GM18519 (cell line): ENCODE measurements around the gene SCGB1D1.
"Not testable (repeated sequence)": the region's sequence is repeated elsewhere in the genome, so short reads cannot be mapped to it uniquely, and the experiment has no call there.

ENCODE experiments used
- ATAC-seq: cut with Tn5 transposase; IDR thresholded peaks from one replicate; pipeline ENCODE4 v1.9.1; 2021; ENCODE audit warnings: mild to moderate bottlenecking, moderate library complexity; ENCODE audit not compliant: unreplicated experiment, low FRiP score

Gene SCGB1D1

DNA sequence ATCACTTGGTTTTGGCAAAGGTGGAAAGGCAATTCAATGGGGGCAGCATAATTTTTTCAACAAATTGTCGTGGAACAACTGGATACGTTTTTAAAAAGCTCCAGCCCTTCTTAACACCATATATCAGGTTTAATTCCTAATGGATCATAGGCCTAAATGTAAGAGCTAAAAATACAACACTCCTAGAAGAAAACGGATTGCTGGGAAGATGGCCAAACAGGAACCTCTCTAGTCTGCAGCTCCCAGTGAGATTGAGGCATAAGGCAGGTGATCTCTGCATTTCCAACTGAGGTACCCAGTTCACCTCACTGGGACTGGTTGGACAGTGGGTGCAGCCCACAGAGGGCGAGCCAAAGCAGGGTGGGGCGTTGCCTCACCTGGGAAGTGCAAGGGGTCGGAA is 32.4 kb upstream of the SCGB1D1 start:
- ATAC-seq = no peak

DNA sequence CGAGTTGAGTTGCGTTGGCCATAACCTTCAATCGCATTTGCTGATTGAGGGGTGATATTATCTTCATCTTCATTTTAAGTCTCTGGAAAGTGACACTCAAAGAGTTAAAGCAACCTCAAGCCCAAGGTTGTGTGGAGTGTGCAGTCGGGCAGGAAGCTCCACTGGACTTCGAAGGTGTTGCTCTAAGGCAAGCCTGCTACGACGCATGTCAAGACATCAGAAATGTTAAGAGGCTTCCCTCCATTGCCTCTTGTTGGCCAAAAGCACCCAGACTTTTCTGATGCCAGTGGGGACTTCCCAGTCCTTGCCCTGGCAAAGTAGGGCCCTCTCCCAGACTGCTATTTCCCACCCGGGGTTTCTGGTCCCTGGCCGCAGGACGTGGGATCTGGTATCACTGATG is 23.6 kb upstream of the SCGB1D1 start:
- no peak for ATAC-seq

DNA sequence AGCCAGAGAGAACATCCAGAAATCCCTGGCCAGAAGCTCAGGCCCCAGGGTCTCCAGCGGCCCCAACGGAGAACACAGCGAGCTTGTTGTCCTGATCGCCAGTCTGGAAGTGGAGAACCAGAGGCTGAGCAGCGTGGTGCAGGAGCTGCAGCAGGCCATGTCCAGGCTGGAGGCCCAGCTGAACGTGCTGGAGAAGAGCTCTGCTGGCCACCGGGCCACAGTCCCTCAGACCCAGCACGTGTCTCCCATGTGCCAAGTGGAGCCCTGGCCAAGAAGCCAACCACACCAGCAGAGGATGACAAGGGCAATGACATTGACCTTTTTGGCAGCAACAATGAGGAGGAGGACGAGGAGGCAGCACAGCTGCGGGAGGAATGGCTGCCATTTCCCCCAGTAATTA is 20.6 kb upstream of the SCGB1D1 start:
- no peak for ATAC-seq

- ATAC-seq = no peak
Measured at GRCh38 chr11:62169935-62170334, 20.1 kb upstream of the SCGB1D1 start.

DNA sequence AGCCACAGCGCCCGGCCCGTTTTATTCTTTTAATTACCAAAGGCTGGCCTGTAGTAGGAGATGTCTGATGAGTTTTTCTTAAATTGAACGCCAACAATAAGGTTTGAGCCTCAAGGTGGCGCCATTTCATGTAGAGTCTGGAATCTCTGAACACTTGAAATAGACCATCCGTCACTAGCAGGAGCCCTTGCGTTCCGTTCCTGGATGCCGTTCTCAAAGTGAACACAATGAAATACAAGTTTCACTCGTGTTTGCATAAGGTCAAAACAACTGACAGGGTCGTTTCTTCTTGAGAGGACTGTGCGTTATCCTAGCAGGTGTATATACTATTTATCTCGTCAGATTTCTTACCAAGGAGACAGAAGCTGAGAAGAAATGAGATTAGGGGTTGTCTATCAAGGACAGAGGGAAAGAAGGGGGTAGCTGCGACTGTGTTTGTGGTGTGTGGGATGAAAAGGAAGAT is 18.7 kb upstream of the SCGB1D1 start:
- no peak for ATAC-seq

DNA sequence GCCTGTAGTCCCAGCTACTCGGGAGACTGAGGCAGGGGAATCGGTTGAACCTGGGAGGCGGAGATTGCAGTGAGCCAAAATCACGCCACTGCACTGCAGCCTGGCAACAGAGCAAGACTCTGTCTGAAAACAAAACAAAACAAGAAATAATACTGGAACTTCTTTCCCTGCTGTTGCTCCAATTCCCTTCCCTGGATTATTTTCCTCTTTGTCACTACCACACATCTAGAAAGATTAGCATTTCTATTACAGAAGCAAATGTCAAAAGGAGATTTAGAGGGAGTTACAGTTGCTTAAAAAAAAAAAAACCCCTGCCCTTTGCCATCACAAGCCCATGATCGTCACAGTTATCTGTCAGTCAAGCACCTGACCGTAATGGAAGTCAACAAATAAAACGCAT is 17.7 kb upstream of the SCGB1D1 start:
- ATAC-seq = no peak

DNA sequence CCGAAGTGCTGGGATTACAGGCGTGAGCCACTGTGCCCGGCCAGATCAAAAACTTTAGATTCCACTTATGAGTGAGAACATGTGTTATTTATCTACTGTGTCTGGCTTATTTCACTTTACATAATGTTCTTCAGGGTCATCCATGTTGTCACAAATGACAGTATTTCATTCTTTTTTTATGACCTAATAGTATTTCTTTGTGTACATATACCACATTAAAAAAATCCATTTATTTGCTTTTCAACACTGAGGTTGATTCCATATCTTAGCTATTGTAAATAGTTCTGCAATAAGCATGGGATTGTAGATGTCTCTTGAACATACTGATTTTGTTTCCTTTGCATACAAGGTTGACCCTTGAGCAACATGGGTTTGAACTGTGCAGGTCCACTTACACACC is 13.2 kb upstream of the SCGB1D1 start:
- no peak for ATAC-seq

GRCh38 chr11:62179995-62180394 is 10.0 kb upstream of the SCGB1D1 start:
- no peak for ATAC-seq

GRCh38 chr11:62181097-62181496 is 8.9 kb upstream of the SCGB1D1 start:
- ATAC-seq = no peak

DNA sequence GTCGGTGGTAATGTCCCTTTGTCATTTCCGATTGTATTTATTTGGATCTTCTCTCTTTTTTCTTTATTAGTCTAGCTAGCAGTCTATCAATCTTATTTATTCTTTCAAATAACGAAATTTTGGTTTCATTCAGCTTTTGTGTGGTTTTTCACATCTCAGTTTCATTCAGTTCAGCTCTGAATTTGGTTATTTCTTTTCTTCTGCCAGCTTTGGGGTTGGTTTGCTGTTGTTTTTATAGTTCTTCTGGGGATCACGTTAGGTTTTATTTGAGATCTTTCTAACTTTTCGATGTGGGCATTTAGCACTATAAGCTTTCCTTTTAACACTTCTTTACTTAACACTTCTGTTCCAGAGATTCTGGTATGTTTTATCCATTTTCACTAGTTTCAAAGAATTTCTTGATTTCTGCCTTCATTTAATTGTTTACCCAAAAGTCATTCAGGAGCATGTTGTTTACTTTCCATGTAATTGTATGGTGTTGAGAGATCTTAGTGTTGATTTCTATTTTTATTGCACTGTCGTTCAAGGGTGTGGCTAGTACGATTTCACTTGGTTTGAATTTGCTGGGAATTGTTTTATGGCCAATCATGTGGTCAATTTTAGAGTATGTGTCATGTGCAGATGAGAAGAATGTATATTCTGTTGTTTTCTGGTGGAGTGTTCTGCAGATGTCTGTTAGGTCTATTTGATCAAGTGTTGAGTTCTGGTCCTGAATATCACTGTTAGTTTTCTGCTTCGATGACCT is 7.7 kb upstream of the SCGB1D1 start:
- ATAC-seq = no peak

- ATAC-seq = no peak
Measured at GRCh38 chr11:62186195-62186594, 3.8 kb upstream of the SCGB1D1 start.

GRCh38 chr11:62193952-62194351 is 3.9 kb downstream of the SCGB1D1 start:
- ATAC-seq = no peak

- ATAC-seq = not testable (repeated sequence)
Measured at GRCh38 chr11:62195010-62195409, 5.0 kb downstream of the SCGB1D1 start.

DNA sequence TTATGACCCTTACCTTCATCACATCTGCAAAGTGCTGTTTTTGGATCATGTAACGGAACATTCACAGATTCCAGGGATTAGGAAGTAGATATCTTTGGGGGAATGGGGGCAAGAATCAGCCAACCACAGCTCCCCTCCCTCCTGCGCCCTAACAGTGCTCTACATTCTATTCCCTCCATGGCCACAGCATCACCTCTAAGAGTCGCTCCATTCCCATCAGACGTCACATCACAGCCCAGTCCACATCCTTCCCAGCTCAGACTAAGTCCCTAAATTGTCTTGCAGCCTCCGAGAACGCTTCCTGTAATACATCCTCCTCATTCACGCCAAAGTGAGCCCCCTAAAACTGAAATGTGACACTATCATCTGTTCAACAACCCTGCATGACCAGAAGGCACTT is 5.9 kb downstream of the SCGB1D1 start:
- no peak for ATAC-seq

DNA sequence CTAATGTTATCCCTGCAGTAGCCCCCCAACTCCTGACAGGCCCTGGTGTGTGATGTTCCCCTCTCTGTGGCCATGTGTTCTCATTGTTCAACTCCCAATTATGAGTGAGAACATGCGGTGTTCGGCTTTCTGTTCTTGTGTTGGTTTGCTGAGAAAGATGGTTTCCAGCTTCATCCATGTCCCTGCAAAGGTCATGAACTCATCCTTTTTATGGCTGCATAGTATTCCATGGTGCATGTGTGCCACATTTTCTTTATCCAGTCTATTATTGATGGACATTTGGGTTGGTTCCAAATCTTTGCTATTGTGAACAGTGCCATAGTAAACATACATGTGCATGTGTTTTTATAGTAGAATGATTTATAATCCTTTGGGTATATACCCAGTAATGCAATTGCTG is 7.4 kb downstream of the SCGB1D1 start:
- ATAC-seq = not testable (repeated sequence)

DNA sequence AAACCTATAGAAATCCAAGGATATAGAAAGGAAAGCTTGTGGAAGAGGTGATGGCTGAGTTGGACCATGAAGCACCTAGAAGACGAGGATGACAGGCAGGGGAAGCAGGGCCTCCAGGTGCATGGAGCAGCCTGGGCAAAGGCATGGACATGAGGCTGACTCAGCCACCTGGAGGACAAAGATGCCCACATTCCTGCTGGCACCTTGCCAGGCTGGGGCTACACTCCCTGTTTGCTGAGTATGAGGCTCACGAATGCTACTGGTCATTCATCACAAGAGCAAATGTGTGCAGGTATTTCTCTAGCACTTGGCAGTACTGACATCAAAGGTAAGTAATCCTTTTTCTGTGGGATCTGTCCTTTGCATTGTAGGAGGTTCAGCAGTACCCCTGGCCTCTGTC is 11.4 kb downstream of the SCGB1D1 start:
- ATAC-seq = no peak

GRCh38 chr11:62202910-62203309 is 12.9 kb downstream of the SCGB1D1 start:
- ATAC-seq = no peak

DNA sequence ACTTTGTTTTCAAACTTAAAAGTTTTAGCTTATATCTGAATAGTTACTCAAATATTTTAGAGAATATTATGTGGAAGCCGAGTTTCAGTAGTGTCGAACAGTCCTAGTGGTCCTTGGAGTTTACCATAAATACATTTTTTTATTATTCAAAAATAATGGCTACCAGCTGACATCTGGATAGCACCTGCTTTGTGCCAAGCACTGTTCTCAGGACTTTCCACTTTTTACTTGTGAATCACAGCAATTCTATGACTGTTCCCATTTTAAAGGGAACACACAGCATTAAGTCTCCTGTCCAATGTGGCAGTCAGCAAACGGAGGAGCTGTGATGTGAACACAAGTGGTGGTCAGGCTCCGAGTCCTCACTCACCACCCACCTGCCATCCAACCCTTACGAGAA is 14.4 kb downstream of the SCGB1D1 start:
- ATAC-seq = no peak

GRCh38 chr11:62205441-62205840 is 15.4 kb downstream of the SCGB1D1 start:
- ATAC-seq = no peak

DNA sequence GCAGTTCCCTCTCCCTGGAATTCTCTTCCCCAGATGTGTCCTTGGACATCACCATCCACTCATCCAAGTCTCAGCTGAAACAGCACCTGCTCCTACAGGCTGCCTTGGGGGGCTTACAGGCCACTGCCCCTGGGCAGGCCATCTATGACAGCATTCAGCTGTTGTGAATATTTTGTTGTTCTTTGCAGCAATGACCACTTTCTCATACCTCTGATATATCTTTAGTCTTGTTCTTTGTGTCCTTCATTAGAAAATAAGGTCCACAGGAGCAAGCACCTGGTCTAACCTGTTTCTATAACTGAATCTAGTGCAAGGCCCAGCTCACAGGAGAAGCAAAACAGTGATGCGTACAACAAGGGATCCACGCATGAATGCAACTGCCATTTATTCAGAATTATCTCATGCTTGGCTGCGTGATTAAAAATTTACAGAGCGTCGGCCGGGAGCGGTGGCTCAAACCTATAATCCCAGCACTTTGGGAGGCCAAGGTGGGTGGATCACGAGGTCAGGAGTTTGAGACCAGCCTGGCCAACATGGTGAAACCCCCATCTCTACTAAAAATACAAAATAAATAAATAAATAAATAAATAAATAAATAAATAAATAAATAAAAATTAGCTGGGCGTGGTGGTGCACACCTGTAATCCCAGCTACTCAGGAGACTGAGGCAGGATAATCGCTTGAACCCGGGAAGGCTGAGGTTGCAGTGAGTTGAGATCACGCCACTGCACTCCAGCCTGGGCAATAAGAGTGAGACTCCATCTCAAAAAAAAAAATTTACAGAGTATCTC is 16.5 kb downstream of the SCGB1D1 start:
- not testable (repeated sequence) for ATAC-seq

DNA sequence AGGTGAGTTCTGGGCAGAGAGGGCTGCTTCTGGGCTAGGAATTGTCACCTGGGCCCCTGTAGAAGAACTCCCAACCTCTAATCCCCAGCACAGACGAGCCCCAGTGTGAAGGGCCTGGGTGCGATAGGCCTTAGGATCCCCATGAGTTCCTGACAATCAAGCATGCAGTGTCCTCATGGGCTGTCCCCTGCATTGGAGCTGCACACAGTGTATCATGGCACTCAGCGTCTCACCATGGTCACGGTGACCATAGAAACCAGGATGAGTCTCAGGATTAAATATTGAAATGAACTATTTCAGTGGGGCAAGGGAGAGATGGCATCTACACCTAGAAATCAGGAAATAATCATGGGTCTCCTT is 18.7 kb downstream of the SCGB1D1 start:
- ATAC-seq = no peak

- ATAC-seq = no peak
Measured at GRCh38 chr11:62217191-62217748, 27.3 kb downstream of the SCGB1D1 start.
